ENCODE data around the gene USP48. TPM values are rescaled to one million over a fixed set of nuclear protein-coding genes. Genes with fewer than 3 reads are reported as not detected.

The USP48 gene
- total RNA-seq, 3 donors from 2014 or later: 39.1 to 70.6 (median 52.2) TPM

GRCh38 chr1:21725748-21726392, 57.1 kb downstream of the USP48 start:
- Histone ChIP-seq H3K4me3 (no peak overlapping the region), H3K9me3 (no peaks in the 10 kb centered on the region), H3K4me1 (ENCODE audit: low read depth) (no peaks in the 10 kb centered on the region), H3K36me3 (ENCODE audit: low read depth) (no peaks in the 10 kb centered on the region)
- TF ChIP-seq CTCF (IDR thresholded peaks at IDR 0.05): no peak
- no peak for ATAC-seq
- intact Hi-C loops (cut with DNase I, micrococcal nuclease): no loop called here
- no peak for DNase-seq

- no peak for TF ChIP-seq CTCF (IDR thresholded peaks at IDR 0.05)
- no peaks in the 10 kb centered on the region for H3K36me3 ChIP-seq (ENCODE audit: low read depth)
- ATAC-seq (no peak), DNase-seq (no peak)
- no peaks in the 10 kb centered on the region for H3K4me1 ChIP-seq (ENCODE audit: low read depth)
- no peak overlapping the region for H3K4me3 ChIP-seq
- H3K9me3 ChIP-seq: no peaks in the 10 kb centered on the region
- intact Hi-C loops (cut with DNase I, micrococcal nuclease): no loop called here
Observed at GRCh38 chr1:21724570-21724969, 58.4 kb downstream of the USP48 start.

GRCh38 chr1:21724098-21724497, 58.9 kb downstream of the USP48 start:
- DNase-seq (no peak), ATAC-seq (no peak)
- no peaks in the 10 kb centered on the region for H3K9me3 ChIP-seq
- no peaks in the 10 kb centered on the region for H3K36me3 ChIP-seq (ENCODE audit: low read depth)
- no peak for TF ChIP-seq CTCF (IDR thresholded peaks at IDR 0.05)
- intact Hi-C loops (cut with DNase I, micrococcal nuclease): no loop called here
- H3K4me1 ChIP-seq (ENCODE audit: low read depth): no peaks in the 10 kb centered on the region
- no peak overlapping the region for H3K4me3 ChIP-seq

- ATAC-seq (no peak), DNase-seq (no peak)
- intact Hi-C loops (cut with DNase I, micrococcal nuclease): no loop called here
- no peak overlapping the region for H3K4me3 ChIP-seq
- no peak for TF ChIP-seq CTCF (IDR thresholded peaks at IDR 0.05)
- H3K36me3 ChIP-seq (ENCODE audit: low read depth): no peaks in the 10 kb centered on the region
- no peaks in the 10 kb centered on the region for H3K9me3 ChIP-seq
- H3K4me1 ChIP-seq (ENCODE audit: low read depth): no peaks in the 10 kb centered on the region
Observed at GRCh38 chr1:21721295-21721985, 61.5 kb downstream of the USP48 start.

GRCh38 chr1:21716169-21716568, 66.8 kb downstream of the USP48 start:
- Histone ChIP-seq H3K9me3 (no peaks in the 10 kb centered on the region), H3K4me3 (no peak overlapping the region), H3K4me1 (ENCODE audit: low read depth) (no peaks in the 10 kb centered on the region), H3K36me3 (ENCODE audit: low read depth) (no peaks in the 10 kb centered on the region)
- no peak for ATAC-seq
- TF ChIP-seq CTCF (IDR thresholded peaks at IDR 0.05): no peak
- no peak for DNase-seq
- intact Hi-C loops (cut with DNase I, micrococcal nuclease): no loop called here
